Neural progenitor cell (in vitro differentiated cells): Measurements from ENCODE around the gene CACNG8. TPM values are rescaled to one million over a fixed set of nuclear protein-coding genes. Genes with fewer than 3 reads are reported as not detected.

Experiments
- DNase-seq: peaks from one replicate; pipeline ENCODE4 v3.0.0-alpha.2; 2016; ENCODE audit warnings: low spot score
- H2AFZ ChIP-seq: fragments of 200-600 bp; sonication (generic); replicated peaks from 2 replicates; pipeline ENCODE4 v1.6.1; 2016; ENCODE audit warnings: antibody characterized with exemption
- H3F3A ChIP-seq: fragments of 200-600 bp; sonication (generic); 2 replicates; pipeline ENCODE4 v1.6.1; 2016; ENCODE audit warnings: antibody characterized with exemption, low read depth
- H3K27ac ChIP-seq: fragments of 200-600 bp; sonication (generic); 2 replicates; pipeline ENCODE4 v1.5.1; 2016; ENCODE audit warnings: mild to moderate bottlenecking
- H3K27me3 ChIP-seq: fragments of 200-600 bp; sonication (generic); 2 replicates; pipeline ENCODE4 v1.6.1; 2016; ENCODE audit warnings: mild to moderate bottlenecking, moderate library complexity
- H3K36me3 ChIP-seq: fragments of 200-600 bp; sonication (generic); 2 replicates; pipeline ENCODE4 v1.5.1; 2016
- H3K4me1 ChIP-seq: fragments of 200-600 bp; sonication (generic); 2 replicates; pipeline ENCODE4 v1.6.1; 2016; ENCODE audit warnings: mixed run types
- H3K4me2 ChIP-seq: fragments of 200-600 bp; sonication (generic); 2 replicates; pipeline ENCODE4 v1.6.1; 2016
- H3K4me3 ChIP-seq: fragments of 200-600 bp; sonication (generic); 2 replicates; pipeline ENCODE4 v1.5.1; 2016
- H3K79me2 ChIP-seq: fragments of 200-600 bp; sonication (generic); 2 replicates; pipeline ENCODE4 v1.6.1; 2016; ENCODE audit warnings: low read depth
- H3K9ac ChIP-seq: fragments of 200-600 bp; sonication (generic); 2 replicates; pipeline ENCODE4 v1.6.1; 2016
- H3K9me3 ChIP-seq: fragments of 200-600 bp; sonication (generic); 2 replicates; pipeline ENCODE4 v1.5.1; 2016; ENCODE audit warnings: low read depth
- H4K20me1 ChIP-seq: fragments of 200-600 bp; sonication (generic); 2 replicates; pipeline ENCODE4 v1.6.1; 2016; ENCODE audit warnings: low read depth
- H3K27ac Mint-ChIP-seq: 3 replicates; pipeline ENCODE4 v1.8.0; 2021; ENCODE audit warnings: mixed read lengths
- H3K27me3 Mint-ChIP-seq: 2 replicates; pipeline ENCODE4 v1.8.0; 2022; ENCODE audit warnings: low read depth, mild to moderate bottlenecking, inconsistent platforms, moderate library complexity, mixed read lengths; ENCODE audit not compliant: insufficient read depth
- H3K36me3 Mint-ChIP-seq: 3 replicates; pipeline ENCODE4 v1.8.0; 2021; ENCODE audit warnings: mixed read lengths
- H3K4me1 Mint-ChIP-seq: 3 replicates; pipeline ENCODE4 v1.8.0; 2021; ENCODE audit warnings: mixed read lengths
- H3K4me3 Mint-ChIP-seq: 3 replicates; pipeline ENCODE4 v1.8.0; 2021; ENCODE audit warnings: mild to moderate bottlenecking, moderate library complexity, mixed read lengths
- H3K9me3 Mint-ChIP-seq: 3 replicates; pipeline ENCODE4 v1.8.0; 2020; ENCODE audit warnings: mixed read lengths
- EZH2 ChIP-seq: fragments of 200-600 bp; sonication (generic); IDR thresholded peaks from 2 replicates; pipeline ENCODE4 v1.6.1; 2017; ENCODE audit warnings: antibody characterized with exemption, mild to moderate bottlenecking, moderate library complexity
- EZH2phosphoT487 ChIP-seq: fragments of 200-600 bp; sonication (generic); IDR thresholded peaks from 2 replicates; pipeline ENCODE4 v1.6.1; 2017; ENCODE audit warnings: antibody characterized with exemption
- total RNA-seq: library from RNA; depleted of rRNA; stranded (reverse); fragments of >200 nt; gene quantifications from 2 replicates; pipeline ENCODE4 v1.2.3, GENCODE V29; 2015; ENCODE audit warnings: low replicate concordance
- TF ChIP-seq, protein P1 (sequence below): fragments of 200-600 bp; sonication (generic); IDR thresholded peaks from 2 replicates; pipeline ENCODE4 v1.5.1; 2017; ENCODE audit warnings: antibody characterized with exemption, mild to moderate bottlenecking

The CACNG8 gene
- total RNA-seq, 1 donor from 2014 or later: 0.02 TPM

DNA sequence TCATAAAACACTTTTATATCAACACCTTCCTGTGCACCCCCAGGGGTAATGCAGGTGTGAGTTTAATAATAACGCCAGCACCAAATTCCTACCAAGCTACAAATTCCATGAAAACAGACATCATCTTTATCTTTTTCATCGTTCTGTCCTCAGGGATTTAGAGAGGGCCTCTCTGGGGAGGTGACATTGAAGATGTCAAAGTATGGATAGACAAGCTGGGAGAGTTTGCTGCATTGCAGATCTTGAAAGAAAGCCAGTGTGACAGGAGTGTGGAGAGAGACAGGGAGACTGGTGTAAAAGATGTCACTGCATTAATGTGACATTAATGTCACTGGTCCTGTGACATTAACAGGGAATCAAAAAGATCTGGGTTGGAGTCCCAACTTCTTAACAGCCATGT, 38.8 kb downstream of the CACNG8 start:
- Mint-ChIP-seq H3K27ac (no peak overlapping the region), H3K4me1 (peaks cover 30% of the 10 kb centered on the region), H3K36me3 (no peaks in the 10 kb centered on the region), H3K9me3 (no peaks in the 10 kb centered on the region), H3K4me3 (no peak overlapping the region), H3K27me3 (peaks cover 8% of the 10 kb centered on the region)
- H3F3A ChIP-seq: peaks cover 7% of the 10 kb centered on the region
- H3K4me1 ChIP-seq: peaks cover 10% of the 10 kb centered on the region
- no peak overlapping the region for H3K27ac ChIP-seq
- no peaks in the 10 kb centered on the region for H4K20me1 ChIP-seq
- H3K36me3 ChIP-seq: no peaks in the 10 kb centered on the region
- TF ChIP-seq, protein P1, sequence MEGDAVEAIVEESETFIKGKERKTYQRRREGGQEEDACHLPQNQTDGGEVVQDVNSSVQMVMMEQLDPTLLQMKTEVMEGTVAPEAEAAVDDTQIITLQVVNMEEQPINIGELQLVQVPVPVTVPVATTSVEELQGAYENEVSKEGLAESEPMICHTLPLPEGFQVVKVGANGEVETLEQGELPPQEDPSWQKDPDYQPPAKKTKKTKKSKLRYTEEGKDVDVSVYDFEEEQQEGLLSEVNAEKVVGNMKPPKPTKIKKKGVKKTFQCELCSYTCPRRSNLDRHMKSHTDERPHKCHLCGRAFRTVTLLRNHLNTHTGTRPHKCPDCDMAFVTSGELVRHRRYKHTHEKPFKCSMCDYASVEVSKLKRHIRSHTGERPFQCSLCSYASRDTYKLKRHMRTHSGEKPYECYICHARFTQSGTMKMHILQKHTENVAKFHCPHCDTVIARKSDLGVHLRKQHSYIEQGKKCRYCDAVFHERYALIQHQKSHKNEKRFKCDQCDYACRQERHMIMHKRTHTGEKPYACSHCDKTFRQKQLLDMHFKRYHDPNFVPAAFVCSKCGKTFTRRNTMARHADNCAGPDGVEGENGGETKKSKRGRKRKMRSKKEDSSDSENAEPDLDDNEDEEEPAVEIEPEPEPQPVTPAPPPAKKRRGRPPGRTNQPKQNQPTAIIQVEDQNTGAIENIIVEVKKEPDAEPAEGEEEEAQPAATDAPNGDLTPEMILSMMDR: no peak
- no peak for TF ChIP-seq EZH2phosphoT487
- TF ChIP-seq EZH2: no peak
- H3K9me3 ChIP-seq: no peaks in the 10 kb centered on the region
- H3K4me2 ChIP-seq: no peak overlapping the region
- DNase-seq: no peak
- no peak overlapping the region for H3K4me3 ChIP-seq
- no peak overlapping the region for H2AFZ ChIP-seq
- no peak overlapping the region for H3K9ac ChIP-seq
- peaks cover 65% of the 10 kb centered on the region for H3K27me3 ChIP-seq
- no peaks in the 10 kb centered on the region for H3K79me2 ChIP-seq

DNA sequence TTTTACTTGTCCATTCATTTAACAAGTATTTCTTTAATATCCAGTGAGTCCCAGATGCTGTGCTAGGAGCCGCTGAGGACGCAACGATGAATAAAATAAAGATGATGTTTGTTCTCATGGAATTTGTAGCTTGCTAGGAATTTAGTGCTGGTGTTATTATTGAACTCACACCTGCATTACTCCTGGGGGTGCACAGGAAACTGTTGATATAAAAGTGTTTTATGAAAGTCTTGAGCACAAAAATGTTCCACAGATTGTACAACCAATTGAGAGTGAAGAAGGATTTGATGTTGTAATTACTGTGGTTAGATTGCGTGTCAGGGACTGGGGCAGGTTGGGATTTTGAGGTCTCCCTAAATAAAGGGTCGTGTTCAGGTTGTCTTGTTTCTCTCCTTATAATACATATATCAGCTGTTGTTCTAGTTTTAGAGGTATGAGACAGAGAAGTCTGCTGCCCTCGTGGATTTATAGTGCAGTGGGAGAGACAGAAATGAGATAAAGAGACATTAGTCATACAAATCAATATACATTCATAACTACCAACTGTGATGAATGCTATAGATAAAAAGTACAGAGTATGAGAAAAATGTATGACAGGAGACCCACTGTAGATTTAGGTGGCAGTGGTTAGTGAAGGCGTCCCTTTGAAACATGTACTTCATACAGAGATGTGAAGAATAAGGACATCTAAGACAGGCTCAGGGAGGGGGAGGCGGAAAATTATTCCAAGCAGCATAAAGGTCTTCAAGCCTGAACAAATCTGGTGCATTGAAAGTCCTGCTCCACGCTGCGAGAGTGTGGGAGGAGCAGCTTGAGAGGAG, 40.0 kb downstream of the CACNG8 start:
- no peaks in the 10 kb centered on the region for H3K36me3 ChIP-seq
- no peak overlapping the region for H3K4me3 Mint-ChIP-seq
- no peak overlapping the region for H3K4me2 ChIP-seq
- peaks cover 53% of the 10 kb centered on the region for H3K27me3 ChIP-seq
- H3K27me3 Mint-ChIP-seq: peaks cover 8% of the 10 kb centered on the region
- no peaks in the 10 kb centered on the region for H3K9me3 ChIP-seq
- H3K36me3 Mint-ChIP-seq: no peaks in the 10 kb centered on the region
- no peak overlapping the region for H2AFZ ChIP-seq
- peaks cover 24% of the 10 kb centered on the region for H3K4me1 Mint-ChIP-seq
- H3K79me2 ChIP-seq: no peaks in the 10 kb centered on the region
- no peak overlapping the region for H3K27ac ChIP-seq
- H3F3A ChIP-seq: peaks cover 4% of the 10 kb centered on the region
- H3K9ac ChIP-seq: no peak overlapping the region
- no peaks in the 10 kb centered on the region for H3K9me3 Mint-ChIP-seq
- no peak overlapping the region for H3K27ac Mint-ChIP-seq
- no peaks in the 10 kb centered on the region for H4K20me1 ChIP-seq
- no peak for DNase-seq
- H3K4me1 ChIP-seq: peaks cover 5% of the 10 kb centered on the region
- TF ChIP-seq, protein P1: no peak
- TF ChIP-seq EZH2 (no peak), EZH2phosphoT487 (no peak)
- H3K4me3 ChIP-seq: no peak overlapping the region

DNA sequence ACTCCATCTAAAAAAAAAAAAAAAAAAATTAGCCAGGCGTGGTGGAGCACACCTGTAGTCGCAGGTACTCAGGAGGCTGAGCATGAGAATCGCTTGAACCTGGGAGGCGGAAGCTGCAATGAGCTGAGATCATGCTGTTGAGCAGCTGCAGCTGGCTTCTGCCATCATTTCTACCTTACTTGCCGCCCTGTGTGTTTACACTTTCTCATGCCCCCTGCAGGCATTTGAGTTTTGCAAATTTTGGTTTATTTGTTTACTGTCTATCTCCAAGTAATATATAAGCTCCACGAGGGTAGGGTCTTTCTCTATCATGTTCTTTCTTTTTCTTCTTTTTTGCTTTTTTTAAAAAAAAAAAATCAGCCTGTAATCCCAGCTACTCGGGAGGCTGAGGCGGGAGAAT, 46.7 kb downstream of the CACNG8 start:
- peaks cover 2% of the 10 kb centered on the region for H3K9me3 Mint-ChIP-seq
- no peak overlapping the region for H3K4me2 ChIP-seq
- no peaks in the 10 kb centered on the region for H3K27me3 ChIP-seq
- H3K27ac Mint-ChIP-seq: no peak overlapping the region
- H3K4me1 Mint-ChIP-seq: peaks cover 24% of the 10 kb centered on the region
- no peaks in the 10 kb centered on the region for H3K9me3 ChIP-seq
- no peaks in the 10 kb centered on the region for H3K36me3 ChIP-seq
- no peaks in the 10 kb centered on the region for H4K20me1 ChIP-seq
- TF ChIP-seq, protein P1: no peak
- no peak for TF ChIP-seq EZH2
- no peak for TF ChIP-seq EZH2phosphoT487
- H3K27me3 Mint-ChIP-seq: peaks cover 5% of the 10 kb centered on the region
- no peaks in the 10 kb centered on the region for H3F3A ChIP-seq
- no peak overlapping the region for H3K4me3 Mint-ChIP-seq
- H3K4me3 ChIP-seq: no peak overlapping the region
- peaks cover 4% of the 10 kb centered on the region for H3K4me1 ChIP-seq
- H3K79me2 ChIP-seq: no peaks in the 10 kb centered on the region
- no peak for DNase-seq
- no peak overlapping the region for H3K27ac ChIP-seq
- no peaks in the 10 kb centered on the region for H3K36me3 Mint-ChIP-seq
- no peak overlapping the region for H3K9ac ChIP-seq
- H2AFZ ChIP-seq: no peak overlapping the region
